HG03442 (cell line): ENCODE measurements around the gene DLL1.

ENCODE experiments used
- ATAC-seq: cut with Tn5 transposase; IDR thresholded peaks from one replicate; pipeline ENCODE4 v1.9.1; 2021; ENCODE audit warnings: mild to moderate bottlenecking, moderate library complexity; ENCODE audit not compliant: unreplicated experiment

The DLL1 gene

DNA sequence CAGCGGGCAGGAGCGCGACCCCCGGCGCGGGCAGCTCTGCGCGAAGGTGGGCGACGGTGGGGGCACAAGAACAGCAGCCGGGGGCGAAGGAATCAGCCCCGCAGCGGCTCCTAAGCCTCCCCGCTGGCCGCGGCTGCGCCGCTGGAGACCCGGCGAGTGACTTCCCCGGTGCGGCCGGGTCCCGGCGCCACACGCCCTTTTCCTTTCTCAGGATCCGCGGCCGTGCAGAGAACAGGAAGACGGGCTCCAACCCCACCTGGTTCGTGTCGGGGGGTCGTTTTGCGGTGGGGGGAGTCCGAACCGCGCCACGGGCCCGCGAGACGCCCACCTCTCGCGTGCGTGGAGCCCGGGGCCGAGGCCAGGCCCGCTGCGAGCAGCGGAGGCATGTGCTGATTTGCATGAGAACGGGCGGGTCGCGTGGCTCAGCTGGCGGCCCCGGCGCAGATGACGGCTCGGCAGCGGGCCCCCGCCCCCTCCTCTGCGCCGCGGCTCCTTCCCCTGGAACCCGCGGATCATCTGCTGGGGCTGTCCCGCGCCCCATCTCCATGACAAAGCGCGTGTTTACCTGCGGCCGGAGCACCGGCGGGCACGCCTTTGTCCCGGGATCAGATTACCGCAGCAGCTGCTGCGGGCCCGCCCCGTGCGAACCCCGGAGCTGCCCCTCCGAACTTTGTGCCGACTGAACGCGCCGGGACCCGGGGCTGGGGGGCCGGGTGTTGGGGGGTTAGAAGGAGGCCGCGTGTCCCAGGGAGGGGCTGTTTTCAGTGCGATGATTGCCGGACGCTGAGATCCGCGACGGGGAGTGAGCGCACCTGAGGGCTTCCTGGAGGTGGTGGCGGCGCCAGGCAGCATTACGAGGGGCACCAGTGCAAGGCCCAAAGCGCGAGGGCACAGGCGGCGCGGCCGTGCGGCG lies 4.9 kb upstream of the DLL1 start:
- peak; percentile 46 for ATAC-seq

DNA sequence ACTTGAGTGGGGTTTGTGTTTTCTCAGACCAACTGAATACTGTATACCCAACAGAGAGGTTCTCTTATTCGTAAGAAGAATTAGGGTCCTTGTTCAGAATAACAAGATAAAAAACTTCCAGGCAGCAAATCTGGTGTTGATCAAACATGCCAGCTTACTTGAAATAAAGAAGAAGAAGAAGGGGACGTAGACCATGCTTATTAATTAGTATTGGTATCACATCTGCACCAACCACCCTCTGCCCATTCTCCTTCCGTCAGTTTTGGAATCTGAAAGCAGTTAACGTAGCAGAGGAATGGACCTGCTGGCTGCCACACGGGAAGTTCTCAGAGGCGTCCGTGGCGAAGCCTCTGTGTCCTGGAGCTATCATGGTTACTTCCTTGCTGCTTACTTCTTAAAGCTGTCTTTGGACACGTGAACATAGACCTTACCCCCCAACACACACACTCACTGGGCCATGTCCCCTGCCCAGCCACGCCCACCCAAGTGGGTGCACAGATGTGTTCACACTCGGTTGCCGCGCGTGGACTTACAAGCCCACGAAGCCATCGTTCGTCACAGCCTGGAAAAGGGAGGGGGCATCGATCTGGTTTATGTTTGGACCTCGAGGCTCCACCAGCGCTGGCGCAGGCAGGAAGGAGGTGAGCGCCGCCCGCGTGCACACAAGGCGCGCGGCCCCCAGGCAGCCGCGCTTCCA lies 4.1 kb upstream of the DLL1 start:
- ATAC-seq = no peak

DNA sequence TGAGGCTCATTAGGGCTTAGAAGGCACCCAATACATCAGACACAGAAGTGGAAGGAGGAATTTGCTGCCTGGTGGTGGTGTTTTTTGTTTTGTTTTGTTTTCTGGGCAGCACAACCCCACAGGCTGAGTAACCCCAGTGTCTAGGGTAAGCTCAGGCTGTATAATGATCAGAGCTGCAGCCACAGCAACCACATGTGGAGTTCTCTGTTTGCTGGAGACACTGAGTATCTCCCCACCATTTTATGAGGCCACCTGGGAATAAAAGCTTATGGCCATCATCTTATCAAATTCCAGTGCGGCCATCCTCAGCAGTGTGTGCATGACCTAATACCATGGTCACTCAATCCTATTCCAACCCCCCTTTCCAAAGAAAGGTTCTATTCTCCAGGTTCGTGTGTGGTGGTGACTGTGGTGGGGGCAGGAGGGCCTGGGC lies 3.4 kb upstream of the DLL1 start:
- no peak for ATAC-seq

DNA sequence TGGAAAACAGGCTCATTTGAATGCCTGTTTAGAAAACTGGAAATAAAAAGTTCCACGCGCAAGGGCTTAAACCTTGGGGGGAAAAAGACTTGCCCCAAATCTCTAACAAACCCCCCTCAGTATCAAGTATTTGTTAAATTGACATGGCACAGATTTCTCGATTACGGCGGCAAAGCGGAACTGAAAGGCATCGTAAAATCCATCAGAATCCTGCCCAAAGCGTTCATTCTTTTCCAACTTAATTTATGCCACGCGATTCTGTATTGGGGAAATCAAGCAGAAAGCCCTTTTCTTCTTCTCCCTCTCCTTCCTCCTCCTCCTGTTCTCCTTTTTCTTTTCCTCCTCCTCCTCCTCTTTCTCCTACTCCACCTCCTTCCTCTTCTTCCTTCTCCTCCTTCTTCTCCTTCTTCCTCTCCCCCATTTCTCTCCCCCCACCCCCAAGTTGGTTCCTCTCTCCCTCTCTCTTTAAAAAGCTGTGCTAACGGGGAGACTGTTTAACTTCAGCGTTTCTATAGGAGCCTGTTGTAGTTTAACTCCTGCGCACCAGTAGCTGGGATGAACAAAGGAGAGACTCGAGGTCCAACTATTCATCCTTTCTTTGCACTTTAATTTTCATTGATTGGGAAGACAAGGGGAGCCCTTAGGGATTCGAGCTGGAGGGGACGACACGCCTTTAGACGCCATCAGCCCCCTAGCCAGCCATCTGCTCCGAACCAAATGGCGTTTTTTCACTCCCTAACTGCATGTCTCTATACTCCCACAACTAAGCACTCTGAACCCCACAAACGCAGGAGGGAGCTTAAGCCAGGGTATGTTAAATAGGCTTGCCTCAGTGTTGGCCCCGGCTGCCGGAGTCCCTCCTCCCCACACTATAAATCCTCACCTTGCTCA lies 2.7 kb upstream of the DLL1 start:
- no peak for ATAC-seq

DNA sequence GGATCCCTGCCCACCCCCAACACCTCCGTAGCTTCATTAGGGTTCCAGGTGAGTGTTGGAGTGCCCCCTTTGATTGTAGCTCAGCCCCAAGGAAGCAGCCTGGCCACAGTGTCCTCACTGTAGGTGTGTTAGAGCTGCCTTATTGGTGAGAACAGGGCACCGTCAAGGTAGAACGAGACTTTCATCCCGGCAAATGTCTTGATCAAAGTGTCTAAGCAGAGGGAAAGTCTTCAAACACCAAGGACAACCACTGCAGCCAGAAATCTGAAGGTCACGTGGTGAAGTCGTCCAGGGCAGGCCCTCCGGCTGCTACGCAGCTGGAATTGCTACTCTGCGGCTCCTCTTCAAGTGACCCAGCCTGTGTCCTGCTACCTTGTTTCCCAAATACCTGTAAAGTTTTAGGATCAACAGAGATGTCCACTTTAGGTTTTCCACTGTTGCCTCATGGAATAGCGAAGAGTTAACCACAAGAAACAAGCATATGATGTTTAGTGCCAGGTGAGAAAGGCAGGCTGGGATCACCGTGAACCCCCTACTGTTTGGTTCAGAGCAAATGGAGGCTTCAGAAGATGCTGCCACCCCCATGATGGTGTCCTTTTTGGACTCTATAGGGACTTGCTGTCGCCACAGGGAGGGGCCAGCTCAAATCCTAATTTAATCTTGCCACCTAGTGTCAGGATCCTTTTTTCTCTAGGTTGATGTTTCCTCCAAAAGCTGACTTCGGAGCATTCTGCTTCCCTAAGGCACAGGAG lies 1.7 kb upstream of the DLL1 start:
- ATAC-seq = no peak

DNA sequence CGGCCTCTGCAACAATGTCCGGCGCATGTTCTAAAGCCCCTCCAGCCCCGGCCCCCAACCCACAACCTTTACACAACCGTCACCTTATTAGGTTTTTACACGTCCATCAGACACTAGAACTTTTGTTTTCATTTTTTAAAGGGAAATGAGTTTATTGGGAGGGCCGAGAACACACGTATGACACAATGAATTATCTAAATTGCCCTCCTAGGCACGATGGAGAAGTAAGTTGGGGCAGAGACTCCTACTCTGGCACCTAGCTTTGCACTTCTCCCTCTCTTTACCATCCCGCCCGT lies 1.2 kb upstream of the DLL1 start:
- ATAC-seq = no peak

DNA sequence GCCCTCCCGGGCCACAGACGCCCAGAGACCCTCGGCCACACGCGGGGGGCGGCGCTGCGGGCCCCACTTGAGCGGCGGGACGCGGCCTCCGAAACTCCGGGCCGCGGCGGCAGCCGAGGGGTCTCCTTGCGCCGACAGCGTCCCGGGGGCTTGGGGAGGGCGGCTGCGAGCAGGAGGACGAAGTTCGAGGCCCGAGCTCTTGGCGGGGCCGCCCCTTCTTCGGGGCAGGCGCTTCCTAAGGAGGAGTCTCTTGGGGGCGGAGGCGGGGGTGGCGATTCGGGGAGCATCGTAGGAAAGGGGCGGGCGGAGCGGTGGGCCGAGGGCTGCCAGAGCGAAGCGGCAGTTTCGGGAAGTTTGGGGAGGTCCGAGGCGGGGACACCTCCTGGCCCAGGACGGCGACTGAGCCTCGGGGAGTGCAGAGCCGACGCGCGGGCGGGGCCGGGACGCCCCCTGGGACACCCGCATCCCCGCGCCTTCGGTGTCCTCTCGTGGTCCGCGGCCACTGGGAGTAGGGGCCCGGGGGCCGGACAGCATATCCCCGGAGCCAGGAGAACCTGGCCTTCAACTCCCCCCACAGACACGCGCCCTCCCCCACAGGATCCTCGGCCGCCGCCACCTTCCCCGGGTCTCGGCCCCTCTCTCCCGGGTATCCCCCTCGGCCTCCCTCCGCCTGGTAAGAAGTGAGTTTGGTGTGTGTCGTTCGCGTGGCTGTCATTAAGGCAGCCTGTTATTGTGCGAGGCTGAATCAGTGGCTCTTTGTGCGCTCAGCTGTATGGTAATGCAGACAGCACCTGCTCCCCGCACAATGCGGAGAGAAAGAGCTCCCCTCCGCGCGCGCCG lies 613 bp upstream of the DLL1 start:
- peak; percentile 26 for ATAC-seq

DNA sequence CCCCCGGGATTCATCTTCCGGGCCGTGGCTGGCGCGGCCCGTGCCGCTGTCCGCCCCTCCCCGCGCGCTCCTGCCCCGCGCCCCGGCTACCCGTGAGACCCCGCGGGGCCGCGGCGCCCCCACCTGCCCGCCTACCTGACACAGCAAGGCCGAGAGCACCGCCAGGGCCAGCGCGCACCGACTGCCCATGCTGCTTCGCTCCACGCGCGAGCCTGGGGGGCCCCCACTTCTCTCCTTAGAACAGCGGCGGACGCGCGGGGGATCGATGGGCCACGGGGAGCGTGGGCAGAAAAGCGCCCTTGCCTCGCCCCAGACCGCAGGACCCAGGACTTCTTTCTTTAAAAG lies 955 bp downstream of the DLL1 start:
- ATAC-seq = no peak

DNA sequence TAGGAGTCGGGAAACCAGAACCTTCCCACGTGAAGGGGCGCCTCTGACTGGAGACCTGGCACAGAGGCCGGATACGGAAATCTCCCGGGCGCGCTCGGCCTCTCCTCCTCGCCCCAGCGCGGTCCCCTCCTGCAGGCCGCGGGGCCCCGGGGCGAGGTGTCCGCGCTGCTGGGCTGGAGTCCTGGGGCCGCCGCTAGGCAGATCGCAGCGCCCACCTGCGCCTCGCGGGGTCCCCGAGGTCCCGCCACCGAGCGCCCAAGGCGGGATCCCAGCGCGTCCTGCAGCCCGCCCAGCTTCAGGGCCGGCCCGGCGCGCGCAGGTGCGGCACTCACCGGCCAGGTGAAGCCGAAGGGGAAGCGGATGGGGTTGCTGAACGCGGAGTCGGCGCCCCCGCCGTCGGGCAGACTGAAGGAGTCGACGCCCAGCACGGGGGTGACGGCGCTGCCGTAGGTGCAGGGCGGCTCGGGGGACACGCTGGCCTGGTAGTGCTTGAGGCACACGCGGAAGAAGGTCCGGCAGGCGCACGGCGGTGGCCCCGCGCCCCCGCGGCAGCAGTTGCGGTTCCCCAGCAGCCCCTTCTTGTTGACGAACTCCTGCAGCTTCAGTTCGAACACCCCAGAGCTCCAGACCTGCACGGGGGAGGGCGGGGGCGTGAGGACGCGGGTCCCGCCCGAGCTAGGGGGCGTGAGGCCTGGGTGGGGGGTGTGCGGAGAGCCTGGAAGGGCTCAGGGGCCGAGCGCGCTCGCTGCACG lies 1.5 kb downstream of the DLL1 start:
- no peak for ATAC-seq

DNA sequence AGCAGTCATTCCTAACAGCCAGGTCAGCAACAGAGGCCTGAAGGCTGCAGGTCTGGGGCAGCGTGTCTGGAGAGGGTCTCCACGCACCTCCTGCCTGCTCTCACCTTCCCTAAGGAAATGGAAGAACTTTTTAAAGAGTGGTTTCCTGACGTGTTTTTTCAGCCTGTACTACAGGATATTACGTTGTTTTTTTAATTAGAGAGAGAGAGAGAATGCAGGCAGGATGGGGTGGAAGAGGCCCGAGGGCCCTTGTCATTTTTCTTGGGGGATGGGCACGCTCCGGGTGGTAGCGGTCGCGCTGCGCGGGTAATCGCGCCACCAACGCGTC lies 2.1 kb downstream of the DLL1 start:
- ATAC-seq = no peak

DNA sequence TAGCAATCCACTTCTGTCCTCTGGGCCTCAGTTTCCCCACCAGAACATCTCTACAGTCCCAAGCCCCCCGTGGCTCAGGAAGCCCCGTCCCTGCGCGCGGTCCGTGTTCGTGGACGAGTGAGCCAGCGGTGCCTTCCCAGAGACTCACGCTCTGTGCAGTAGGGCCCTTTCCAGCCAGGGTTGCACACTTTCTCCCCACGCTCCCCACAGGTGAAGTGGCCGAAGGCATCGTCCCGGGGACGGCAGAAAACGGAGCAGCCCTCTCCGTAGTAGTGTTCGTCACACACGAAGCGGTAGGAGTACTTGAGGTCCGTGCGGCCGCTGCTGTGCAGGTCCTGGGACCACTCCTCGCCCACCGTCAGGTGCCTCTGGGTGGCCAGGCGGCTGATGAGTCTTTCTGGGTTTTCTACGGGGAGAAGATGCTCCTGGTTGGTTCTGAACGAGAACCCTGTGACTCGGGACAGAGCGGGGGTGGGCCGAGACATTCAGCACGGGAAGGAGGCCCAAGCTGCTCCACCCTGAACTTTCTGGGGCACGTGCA lies 2.7 kb downstream of the DLL1 start:
- ATAC-seq = no peak

DNA sequence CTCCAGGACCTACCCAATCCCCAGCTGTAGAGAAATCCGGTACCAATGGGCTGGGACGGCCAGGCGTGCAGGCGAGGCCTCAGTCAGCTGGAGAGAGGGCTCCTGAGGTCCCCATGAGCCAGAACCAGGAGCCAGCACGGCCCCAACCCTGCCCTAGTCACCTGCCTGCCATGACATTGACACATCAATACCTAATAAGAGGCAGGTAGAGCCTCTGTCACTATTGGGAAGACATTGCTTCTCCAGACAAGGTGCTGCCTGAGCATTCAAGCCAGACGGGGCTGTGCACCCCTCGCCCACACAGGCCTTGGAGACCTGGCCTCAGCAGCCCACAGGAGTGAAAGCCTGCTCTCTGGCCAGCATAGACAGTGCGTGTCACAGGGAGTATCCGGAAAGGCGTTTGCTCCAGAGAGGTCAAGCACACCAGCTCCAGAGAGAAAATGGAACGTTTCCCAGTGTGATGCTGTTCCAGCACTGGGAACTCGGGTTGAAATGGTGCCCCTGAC lies 3.5 kb downstream of the DLL1 start:
- ATAC-seq = no peak

DNA sequence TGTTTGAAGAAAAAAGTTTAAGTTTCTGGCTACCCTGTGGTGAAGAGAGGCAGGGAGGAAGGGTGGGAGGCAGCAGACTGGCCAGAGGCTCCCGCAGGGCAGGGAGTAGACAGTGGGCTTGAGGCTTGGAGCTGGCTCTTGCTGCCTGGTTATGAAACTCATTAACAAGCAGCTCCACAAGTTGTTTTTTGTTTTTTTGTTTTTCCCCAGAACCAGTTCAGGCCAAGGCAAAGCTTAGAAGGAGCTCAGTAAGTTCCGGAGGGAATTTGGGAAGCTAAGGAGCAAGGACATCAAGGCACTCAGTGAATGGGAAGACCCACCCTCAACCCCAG lies 4.0 kb downstream of the DLL1 start:
- no peak for ATAC-seq

DNA sequence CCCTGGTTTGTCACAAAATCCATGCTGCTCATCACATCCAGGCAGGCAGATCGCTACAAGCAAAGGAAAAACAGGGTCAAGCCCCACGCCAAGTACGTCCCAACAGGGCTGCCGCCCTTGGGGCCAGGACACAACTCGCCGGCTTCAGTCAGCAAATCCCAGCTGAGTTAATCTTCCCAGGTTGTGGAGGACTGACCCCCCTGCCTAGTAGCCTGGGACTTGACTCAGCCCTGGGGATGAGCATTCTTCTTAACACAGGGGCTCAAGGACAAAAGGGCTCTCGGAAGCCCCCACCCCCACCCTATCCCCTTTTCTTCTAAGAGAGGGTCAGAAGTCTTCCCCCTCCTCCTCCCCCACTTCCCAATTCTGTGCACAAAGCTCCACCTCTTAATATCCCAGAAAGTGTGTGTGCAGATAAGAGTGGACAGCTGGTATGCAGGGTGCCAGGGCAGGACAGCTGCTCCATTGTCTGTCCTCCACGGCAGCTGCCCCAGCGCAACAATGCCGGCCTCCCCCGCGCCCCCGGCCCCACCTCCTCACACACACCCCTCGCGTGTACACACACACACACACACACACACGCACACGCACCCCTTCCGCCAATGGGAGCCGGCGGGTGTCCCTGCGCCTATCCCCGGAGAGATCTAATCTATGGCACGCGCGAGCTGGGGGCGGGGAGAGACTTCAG lies 4.5 kb downstream of the DLL1 start:
- ATAC-seq = no peak

DNA sequence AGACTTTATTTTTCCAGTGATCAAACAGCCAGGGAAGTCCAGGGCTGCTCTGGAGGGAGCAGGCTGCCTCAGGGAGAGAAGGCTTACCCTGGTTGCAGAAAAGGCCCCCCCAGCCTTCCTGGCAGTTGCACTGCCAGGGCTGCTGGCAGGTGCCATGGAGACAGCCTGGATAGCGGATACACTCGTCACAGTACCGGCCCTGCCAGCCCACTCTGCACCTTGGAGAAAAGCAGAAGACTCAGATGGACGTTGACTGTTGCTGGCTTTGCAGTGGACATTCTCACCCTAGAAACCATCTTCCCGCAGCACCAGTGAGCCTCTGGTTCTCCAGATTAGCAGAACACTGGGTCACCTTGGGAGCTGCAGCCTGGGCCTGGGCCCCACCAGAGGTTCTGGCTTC lies 5.4 kb downstream of the DLL1 start:
- no peak for ATAC-seq

DNA sequence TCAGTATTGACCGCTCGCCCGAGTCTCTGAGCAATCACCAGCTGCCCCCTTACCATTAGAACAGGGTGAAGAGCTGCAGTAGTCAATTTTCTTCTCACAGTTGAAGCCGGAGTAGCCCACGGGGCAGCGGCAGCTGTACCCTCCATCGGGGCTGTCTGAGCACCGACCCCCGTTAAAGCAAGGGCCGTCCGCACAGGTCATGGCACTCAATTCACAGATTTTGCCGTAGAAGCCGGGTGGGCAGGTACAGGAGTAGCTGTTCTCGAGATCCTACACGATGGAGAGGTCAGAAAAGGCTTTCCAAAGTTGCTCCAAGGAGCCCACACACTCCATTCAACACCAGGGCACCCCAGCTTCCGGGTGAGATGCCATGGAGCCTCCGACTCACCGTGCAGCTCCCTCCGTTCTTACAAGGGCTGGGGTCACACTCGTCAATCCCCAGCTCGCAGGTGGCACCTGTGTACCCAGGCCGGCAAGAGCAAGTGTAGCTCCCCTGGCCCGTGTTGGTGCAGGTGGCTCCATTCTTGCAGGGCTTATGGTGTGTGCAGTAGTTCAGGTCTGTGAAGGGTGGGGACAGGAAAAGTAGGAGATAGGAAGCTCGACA lies 5.9 kb downstream of the DLL1 start:
- no peak for ATAC-seq

DNA sequence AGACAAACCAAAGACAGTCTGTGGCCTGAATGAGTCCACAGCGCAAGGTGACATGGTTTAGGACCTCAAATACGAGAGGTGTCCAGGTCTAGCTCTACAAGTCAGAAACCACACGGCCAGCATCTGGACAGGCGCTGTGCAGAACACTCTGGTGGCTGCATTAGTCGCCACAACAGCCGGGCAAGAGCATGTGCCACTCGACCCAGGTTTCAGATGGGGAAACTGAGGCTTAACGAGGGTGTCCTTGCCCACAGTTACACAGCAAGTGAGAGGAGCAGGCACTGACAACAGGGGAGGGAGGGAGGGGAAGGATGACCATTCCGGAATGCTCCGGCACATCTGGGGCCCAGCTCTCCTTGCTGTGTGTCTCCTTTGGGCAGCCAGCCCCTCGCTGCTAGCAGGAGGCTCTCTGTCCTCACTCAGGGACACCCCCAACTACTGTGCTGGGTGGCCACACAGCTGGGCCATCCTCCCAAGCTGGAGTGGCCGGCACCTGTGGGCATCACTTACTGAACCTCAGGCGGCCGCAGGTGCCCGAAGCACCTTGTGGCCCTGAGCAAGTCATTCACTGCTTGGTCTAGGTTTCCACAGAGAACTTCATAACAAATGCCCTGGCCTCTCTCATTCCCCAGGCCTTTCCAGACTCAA lies 6.6 kb downstream of the DLL1 start:
- ATAC-seq = no peak
